Esophagus muscularis mucosa (tissue), 3 donors: ENCODE measurements around the gene GOLGA2.

Source experiments
- POLR2AphosphoS5 ChIP-seq, 2 donors: sonication (generic); formaldehyde crosslinking; IDR thresholded peaks; one replicate each; pipeline ENCODE4 v1.6.1; 2017; ENCODE audit warnings: antibody characterized with exemption in 2 of 2
- TF ChIP-seq, protein P1 (sequence below), 3 experiments: fragments of 200-600 bp in 2 of 3; fragments of 450-650 bp in 1 of 3; sonication (generic) in 2 of 3; IDR thresholded peaks; one replicate each; pipeline ENCODE4 v1.5.1; 2017 to 2019; ENCODE audit warnings: antibody characterized with exemption in 3 of 3, mild to moderate bottlenecking in 2 of 3, moderate library complexity in 1 of 3

DNA sequence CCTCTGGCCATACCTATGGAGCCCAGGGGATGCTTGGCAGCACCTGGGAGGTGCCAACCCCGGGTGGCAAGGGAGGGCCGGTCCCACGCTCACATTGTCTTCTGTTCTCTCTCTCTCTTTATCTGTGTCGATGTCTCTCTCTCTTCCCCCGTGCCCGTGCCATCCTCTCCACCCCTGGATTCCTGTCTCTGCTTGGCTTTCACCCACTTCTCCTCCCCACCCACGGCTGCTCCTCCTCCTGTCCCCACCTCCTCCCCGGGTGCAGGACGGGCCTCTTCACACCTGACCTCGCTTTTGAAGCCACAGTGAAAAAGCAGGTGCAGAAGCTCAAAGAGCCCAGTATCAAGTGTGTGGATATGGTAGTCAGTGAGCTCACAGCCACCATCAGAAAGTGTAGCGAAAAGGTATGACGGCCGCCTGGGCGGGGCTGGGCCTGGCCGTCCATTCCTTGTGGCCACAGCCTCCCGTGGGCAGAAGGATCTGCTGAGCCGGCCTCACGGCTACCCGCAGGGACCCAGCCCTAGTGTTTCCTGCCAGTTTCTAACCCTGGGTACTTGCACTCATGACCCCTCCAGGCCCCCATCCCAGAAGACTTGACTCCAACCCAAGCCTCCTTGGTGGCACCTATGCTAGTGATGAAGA is 49.9 kb downstream of the GOLGA2 start:
- TF ChIP-seq POLR2AphosphoS5 (IDR thresholded peaks at IDR 0.05) = no peak
- TF ChIP-seq, protein P1, sequence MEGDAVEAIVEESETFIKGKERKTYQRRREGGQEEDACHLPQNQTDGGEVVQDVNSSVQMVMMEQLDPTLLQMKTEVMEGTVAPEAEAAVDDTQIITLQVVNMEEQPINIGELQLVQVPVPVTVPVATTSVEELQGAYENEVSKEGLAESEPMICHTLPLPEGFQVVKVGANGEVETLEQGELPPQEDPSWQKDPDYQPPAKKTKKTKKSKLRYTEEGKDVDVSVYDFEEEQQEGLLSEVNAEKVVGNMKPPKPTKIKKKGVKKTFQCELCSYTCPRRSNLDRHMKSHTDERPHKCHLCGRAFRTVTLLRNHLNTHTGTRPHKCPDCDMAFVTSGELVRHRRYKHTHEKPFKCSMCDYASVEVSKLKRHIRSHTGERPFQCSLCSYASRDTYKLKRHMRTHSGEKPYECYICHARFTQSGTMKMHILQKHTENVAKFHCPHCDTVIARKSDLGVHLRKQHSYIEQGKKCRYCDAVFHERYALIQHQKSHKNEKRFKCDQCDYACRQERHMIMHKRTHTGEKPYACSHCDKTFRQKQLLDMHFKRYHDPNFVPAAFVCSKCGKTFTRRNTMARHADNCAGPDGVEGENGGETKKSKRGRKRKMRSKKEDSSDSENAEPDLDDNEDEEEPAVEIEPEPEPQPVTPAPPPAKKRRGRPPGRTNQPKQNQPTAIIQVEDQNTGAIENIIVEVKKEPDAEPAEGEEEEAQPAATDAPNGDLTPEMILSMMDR (IDR thresholded peaks at IDR 0.05) = no peak
